Suprapubic skin (tissue), 4 donors: ENCODE measurements around the gene HHLA2. TPM values are rescaled to one million over a fixed set of nuclear protein-coding genes. Genes with fewer than 3 reads are reported as not detected.

Experiments
- DNase-seq, 2 donors: peaks; one replicate each; pipeline ENCODE4 v3.0.0-alpha.2; 2019; ENCODE audit warnings: low spot score in 2 of 2
- H3K27ac ChIP-seq: fragments of 200-600 bp; sonication (generic); one replicate; pipeline ENCODE4 v1.5.1; 2019
- H3K27me3 ChIP-seq: fragments of 200-600 bp; sonication (generic); one replicate; pipeline ENCODE4 v1.5.1; 2019
- H3K36me3 ChIP-seq: fragments of 200-600 bp; sonication (generic); one replicate; pipeline ENCODE4 v1.5.1; 2019
- H3K4me1 ChIP-seq: fragments of 200-600 bp; sonication (generic); one replicate; pipeline ENCODE4 v1.5.1; 2019
- H3K4me3 ChIP-seq: fragments of 200-600 bp; sonication (generic); one replicate; pipeline ENCODE4 v1.5.1; 2019; ENCODE audit warnings: mild to moderate bottlenecking
- H3K9me3 ChIP-seq: fragments of 200-600 bp; sonication (generic); one replicate; pipeline ENCODE4 v1.5.1; 2019
- EP300 ChIP-seq: sonication (generic); formaldehyde crosslinking; IDR thresholded peaks from one replicate; pipeline ENCODE4 v1.6.1; 2017; ENCODE audit warnings: antibody characterized with exemption
- POLR2A ChIP-seq, 2 donors: fragments of 450-650 bp; IDR thresholded peaks; one replicate each; pipeline ENCODE4 v1.6.1; 2017; ENCODE audit warnings: antibody characterized with exemption in 2 of 2, mild to moderate bottlenecking in 2 of 2, moderate library complexity in 2 of 2
- POLR2AphosphoS5 ChIP-seq, 3 donors: sonication (generic); formaldehyde crosslinking; IDR thresholded peaks; one replicate each; pipeline ENCODE4 v1.6.1; 2017; ENCODE audit warnings: antibody characterized with exemption in 3 of 3
- WGBS: methylation state at CpG from one replicate; pipeline ENCODE4 v1.1.5; 2018; 5-methylcytosine and 5-hydroxymethylcytosine counted together
- total RNA-seq, 4 donors: library from RNA; depleted of rRNA; stranded (reverse); fragments of >200 nt; gene quantifications; one replicate each; pipeline ENCODE4 v1.1.0, GENCODE V29; 2016
- TF ChIP-seq, protein P1 (sequence below), 2 donors: fragments of 200-600 bp in 1 of 2; fragments of 450-650 bp in 1 of 2; sonication (generic) in 1 of 2; IDR thresholded peaks; one replicate each; pipeline ENCODE4 v1.5.1; 2016 to 2019; ENCODE audit warnings: antibody characterized with exemption in 2 of 2, mild to moderate bottlenecking in 1 of 2, moderate library complexity in 1 of 2

Gene HHLA2
- total RNA-seq, 4 donors from 2014 or later = not detected

DNA sequence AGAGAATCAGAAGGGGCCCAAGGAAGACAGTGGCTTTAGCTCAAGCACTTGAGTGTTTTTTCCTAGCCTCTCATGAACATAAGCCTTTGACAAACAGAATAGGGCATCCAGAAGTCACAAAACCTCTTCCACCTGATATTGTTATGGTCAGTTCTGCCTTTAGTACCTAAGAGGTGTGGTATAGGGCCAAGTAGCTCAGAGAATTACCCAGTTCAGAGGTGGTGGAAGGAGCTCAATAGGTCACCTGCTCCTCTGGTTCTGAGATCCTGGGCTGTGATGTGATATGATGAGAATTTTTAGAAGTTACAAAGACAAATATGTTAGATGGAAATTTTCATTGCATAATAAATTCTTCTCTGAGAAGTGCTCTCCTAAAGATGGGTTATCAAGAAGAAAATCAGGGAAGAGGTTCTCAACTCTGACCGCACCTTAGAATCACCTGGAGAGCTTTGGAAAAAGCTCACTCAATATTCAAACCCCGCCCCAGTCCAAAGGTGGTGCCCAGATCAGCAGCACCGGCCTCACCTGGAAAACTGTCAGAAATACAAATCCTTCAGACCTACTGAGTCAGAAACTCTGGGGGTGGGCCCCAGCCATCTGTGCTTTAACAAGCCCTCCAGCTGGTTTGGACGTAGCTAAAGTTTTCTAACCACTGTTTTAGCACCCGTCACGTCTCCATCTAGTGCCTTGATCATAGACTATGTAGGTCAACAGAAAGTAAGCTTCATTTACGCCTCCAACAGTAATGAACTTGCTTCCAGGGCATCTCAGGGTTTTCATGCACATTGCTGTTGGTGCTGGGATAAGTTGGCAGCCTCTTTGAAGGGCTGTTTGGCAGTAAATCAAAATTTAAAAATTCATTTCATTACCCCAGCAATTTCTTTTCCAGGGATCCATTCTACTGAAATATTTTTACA, 112.8 kb downstream of the HHLA2 start:
- H3K4me1 ChIP-seq = peaks cover 30% of the 10 kb centered on the region
- TF ChIP-seq EP300 = no peak
- TF ChIP-seq POLR2AphosphoS5 (IDR thresholded peaks at IDR 0.05) = no peak
- TF ChIP-seq, protein P1, sequence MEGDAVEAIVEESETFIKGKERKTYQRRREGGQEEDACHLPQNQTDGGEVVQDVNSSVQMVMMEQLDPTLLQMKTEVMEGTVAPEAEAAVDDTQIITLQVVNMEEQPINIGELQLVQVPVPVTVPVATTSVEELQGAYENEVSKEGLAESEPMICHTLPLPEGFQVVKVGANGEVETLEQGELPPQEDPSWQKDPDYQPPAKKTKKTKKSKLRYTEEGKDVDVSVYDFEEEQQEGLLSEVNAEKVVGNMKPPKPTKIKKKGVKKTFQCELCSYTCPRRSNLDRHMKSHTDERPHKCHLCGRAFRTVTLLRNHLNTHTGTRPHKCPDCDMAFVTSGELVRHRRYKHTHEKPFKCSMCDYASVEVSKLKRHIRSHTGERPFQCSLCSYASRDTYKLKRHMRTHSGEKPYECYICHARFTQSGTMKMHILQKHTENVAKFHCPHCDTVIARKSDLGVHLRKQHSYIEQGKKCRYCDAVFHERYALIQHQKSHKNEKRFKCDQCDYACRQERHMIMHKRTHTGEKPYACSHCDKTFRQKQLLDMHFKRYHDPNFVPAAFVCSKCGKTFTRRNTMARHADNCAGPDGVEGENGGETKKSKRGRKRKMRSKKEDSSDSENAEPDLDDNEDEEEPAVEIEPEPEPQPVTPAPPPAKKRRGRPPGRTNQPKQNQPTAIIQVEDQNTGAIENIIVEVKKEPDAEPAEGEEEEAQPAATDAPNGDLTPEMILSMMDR (IDR thresholded peaks at IDR 0.05) = no peak
- TF ChIP-seq POLR2A (IDR thresholded peaks at IDR 0.05) = no peak
- peak overlapping the region; percentile 1 for H3K27ac ChIP-seq
- H3K4me3 ChIP-seq = no peak overlapping the region
- WGBS = 60% methylated on average over 7 of the region's 7 CpGs
- H3K27me3 ChIP-seq = no peaks in the 10 kb centered on the region
- no peaks in the 10 kb centered on the region for H3K36me3 ChIP-seq
- H3K9me3 ChIP-seq = no peaks in the 10 kb centered on the region
- DNase-seq = no peak

DNA sequence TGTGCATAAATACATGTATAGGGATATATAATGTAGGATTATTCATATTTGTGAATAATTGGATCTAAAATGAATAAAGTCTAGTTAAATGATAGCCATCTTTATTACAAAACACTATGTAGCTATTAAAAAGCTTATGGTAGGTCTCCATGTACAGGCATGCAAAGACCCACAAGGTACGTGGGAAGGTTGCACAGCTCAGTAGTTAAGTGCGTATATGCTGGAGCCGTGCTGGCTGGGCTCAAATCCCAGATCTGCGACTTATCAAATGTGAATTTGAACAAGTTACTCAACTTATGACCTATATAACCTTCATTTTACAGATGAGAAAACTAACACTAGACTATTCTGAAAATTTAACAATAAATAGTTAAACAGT, 113.4 kb downstream of the HHLA2 start:
- Histone ChIP-seq H3K36me3 (no peaks in the 10 kb centered on the region), H3K9me3 (no peaks in the 10 kb centered on the region), H3K27ac (peak overlapping the region; percentile 1), H3K4me1 (peaks cover 30% of the 10 kb centered on the region), H3K27me3 (no peaks in the 10 kb centered on the region), H3K4me3 (no peak overlapping the region)
- TF ChIP-seq, protein P1 (IDR thresholded peaks at IDR 0.05) = no peak
- TF ChIP-seq POLR2AphosphoS5 (IDR thresholded peaks at IDR 0.05) (no peak), POLR2A (IDR thresholded peaks at IDR 0.05) (no peak), EP300 (no peak)
- DNase-seq = no peak
- WGBS = 45% methylated on average over 4 of the region's 4 CpGs

DNA sequence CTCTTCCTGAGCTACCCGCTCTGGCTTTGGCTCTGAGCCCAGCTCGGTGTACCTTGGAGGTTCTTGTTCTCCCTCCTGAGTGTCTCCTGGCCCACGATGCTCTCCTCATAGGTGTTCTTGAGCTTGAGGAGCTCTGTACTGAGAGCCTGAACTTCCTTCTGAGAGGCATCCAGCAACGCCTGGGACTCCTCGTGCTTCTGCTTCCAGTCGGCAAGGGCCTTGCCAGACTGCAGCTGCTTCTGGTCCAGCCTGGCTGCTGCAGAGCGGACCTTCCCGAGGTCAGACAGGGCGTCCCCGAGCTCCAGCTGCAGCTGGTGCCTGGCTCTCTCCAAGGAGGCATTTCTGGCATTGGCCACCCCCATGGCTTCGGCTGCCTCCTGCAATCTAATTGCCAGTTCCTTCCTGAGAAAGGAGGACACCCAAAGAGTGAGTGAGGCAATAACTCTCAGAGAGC, 114.2 kb downstream of the HHLA2 start:
- Histone ChIP-seq H3K27me3 (no peaks in the 10 kb centered on the region), H3K36me3 (no peaks in the 10 kb centered on the region), H3K27ac (peak overlapping the region; percentile 37), H3K9me3 (no peaks in the 10 kb centered on the region), H3K4me3 (no peak overlapping the region), H3K4me1 (peaks cover 30% of the 10 kb centered on the region)
- DNase-seq = no peak
- TF ChIP-seq POLR2AphosphoS5 (IDR thresholded peaks at IDR 0.05) (no peak), POLR2A (IDR thresholded peaks at IDR 0.05) (no peak)
- TF ChIP-seq, protein P1 (IDR thresholded peaks at IDR 0.05) = no peak
- 45% methylated on average over 9 of the region's 11 CpGs for WGBS

DNA sequence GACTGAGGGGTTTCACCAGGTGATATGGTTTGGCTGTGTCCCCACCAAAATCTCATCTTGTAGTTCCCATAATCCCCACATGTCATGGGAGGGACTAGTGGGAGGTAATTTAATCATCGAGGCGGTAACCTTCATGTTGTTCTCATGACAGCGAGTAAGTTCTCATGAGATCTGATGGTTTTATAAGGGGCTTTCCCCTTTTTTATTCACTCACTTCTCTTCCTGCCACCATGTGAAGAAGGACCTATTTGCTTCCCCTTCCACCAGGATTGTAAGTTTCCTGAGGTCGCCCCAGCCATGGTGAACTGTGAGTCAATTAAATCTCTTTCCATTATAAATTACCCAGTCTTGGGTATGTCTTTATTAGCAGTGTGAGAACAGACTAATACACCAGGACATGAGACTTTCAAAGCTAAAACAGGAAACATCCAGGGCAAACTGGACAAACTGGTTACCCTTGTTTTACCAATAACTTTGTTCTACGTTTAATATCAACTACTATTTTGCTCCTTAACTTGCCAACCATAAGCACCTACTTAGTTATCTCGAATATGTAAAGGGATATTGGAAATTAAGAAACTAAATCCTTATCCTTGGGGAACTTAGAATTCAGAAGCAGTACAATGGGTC, 115.9 kb downstream of the HHLA2 start:
- DNase-seq = no peak
- no peak overlapping the region for H3K27ac ChIP-seq

More for the DNA sequence above, 115.9 kb downstream of the HHLA2 start:
- no peaks in the 10 kb centered on the region for H3K9me3 ChIP-seq
- 75% methylated on average over 6 of the region's 6 CpGs for WGBS
- H3K4me1 ChIP-seq = peaks cover 30% of the 10 kb centered on the region
- H3K27me3 ChIP-seq = no peaks in the 10 kb centered on the region
- H3K36me3 ChIP-seq = no peaks in the 10 kb centered on the region
- TF ChIP-seq EP300 (no peak), POLR2AphosphoS5 (IDR thresholded peaks at IDR 0.05) (no peak), POLR2A (IDR thresholded peaks at IDR 0.05) (no peak)
- TF ChIP-seq, protein P1 (IDR thresholded peaks at IDR 0.05) = no peak
- no peak overlapping the region for H3K4me3 ChIP-seq
